ENCODE measurements around the gene IFNA6. TPM values are rescaled to one million over a fixed set of nuclear protein-coding genes. Genes with fewer than 3 reads are reported as not detected.

Gene IFNA6
- total RNA-seq, result not detected

- DNase-seq (ENCODE audit: low spot score in 2 of 2), result no peak
- Histone ChIP-seq H3K9me3 (no peaks in the 10 kb centered on the region), H3K4me1 (no peaks in the 10 kb centered on the region), H3K27ac (no peak within 1 kb of the TSS), H3K27me3 (no peaks in the 10 kb centered on the region), H3K36me3 (no peaks in the 10 kb centered on the region), H3K4me3 (no peak within 1 kb of the TSS)
- TF ChIP-seq POLR2AphosphoS5 (IDR thresholded peaks at IDR 0.05) (no peak), CTCF (IDR thresholded peaks at IDR 0.05) (no peak), POLR2A (IDR thresholded peaks at IDR 0.05) (no peak)
- intact Hi-C loops (cut with DNase I; ENCODE audit: low total_unique reads), result no loop called here
Observed at GRCh38 chr9:21350787-21351186, at the start of gene IFNA6. TSS of gene IFNA6 (minus strand) at chr9:21350887. CDS start at chr9:21350887, 0 bp downstream.

DNA sequence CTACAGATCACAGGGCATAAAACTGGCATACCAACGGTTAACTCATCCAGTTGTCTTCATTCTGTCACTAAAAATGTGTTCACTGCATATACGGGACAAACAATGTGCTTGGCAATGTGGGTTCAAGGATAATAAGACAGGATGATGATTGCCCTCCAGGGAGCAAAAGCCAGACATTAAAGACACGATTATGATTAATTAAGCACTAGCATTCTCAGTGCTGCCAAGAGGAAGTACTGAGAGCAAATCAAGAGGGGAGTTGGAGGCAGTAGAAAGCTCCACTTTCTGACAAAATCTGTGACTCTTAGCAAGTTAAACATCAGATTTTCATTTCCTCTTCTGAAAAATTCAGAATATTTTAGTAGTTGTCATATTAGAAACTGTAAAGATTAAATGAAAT is 49.3 kb upstream of the IFNA6 start:
- intact Hi-C loops (cut with DNase I; ENCODE audit: low total_unique reads), result loop anchor here (5.0 kb wide), 1 partner anchor 73 kb away; no protein-coding TSS in a partner anchor
- Histone ChIP-seq H3K9me3 (no peaks in the 10 kb centered on the region), H3K36me3 (no peaks in the 10 kb centered on the region), H3K4me3 (no peak overlapping the region), H3K27me3 (peaks cover 0 to 59% of the 10 kb centered on the region in 2 donors), H3K4me1 (peaks cover 0 to 4% of the 10 kb centered on the region in 2 donors), H3K27ac (no peak overlapping the region)
- no peak for DNase-seq (ENCODE audit: low spot score in 2 of 2)
- TF ChIP-seq POLR2AphosphoS5 (IDR thresholded peaks at IDR 0.05) (no peak), CTCF (IDR thresholded peaks at IDR 0.05) (no peak), POLR2A (IDR thresholded peaks at IDR 0.05) (no peak)

- no peak for DNase-seq (ENCODE audit: low spot score in 2 of 2)
- H3K4me3 ChIP-seq, result no peak overlapping the region
- no peaks in the 10 kb centered on the region for H3K36me3 ChIP-seq
- TF ChIP-seq CTCF (IDR thresholded peaks at IDR 0.05), result no peak
- TF ChIP-seq POLR2AphosphoS5 (IDR thresholded peaks at IDR 0.05), result no peak
- no peak for TF ChIP-seq POLR2A (IDR thresholded peaks at IDR 0.05)
- peaks cover 0 to 4% of the 10 kb centered on the region in 2 donors for H3K4me1 ChIP-seq
- no peak overlapping the region for H3K27ac ChIP-seq
- intact Hi-C loops (cut with DNase I; ENCODE audit: low total_unique reads), result loop anchor here (5.0 kb wide), 1 partner anchor 72 kb away; no protein-coding TSS in a partner anchor
- H3K27me3 ChIP-seq, result peaks cover 0 to 61% of the 10 kb centered on the region in 2 donors
- H3K9me3 ChIP-seq, result no peaks in the 10 kb centered on the region
Observed at GRCh38 chr9:21398955-21399489, 48.3 kb upstream of the IFNA6 start.

- TF ChIP-seq CTCF (IDR thresholded peaks at IDR 0.05), result peak; percentile 24 to 77 (median 41)
- TF ChIP-seq POLR2AphosphoS5 (IDR thresholded peaks at IDR 0.05), result no peak
- no peak for TF ChIP-seq POLR2A (IDR thresholded peaks at IDR 0.05)
- H3K9me3 ChIP-seq, result no peaks in the 10 kb centered on the region
- intact Hi-C loops (cut with DNase I; ENCODE audit: low total_unique reads), result loop anchor here (5.0 kb wide), 1 partner anchor 69 kb away; no protein-coding TSS in a partner anchor
- no peak for DNase-seq (ENCODE audit: low spot score in 2 of 2)
- no peaks in the 10 kb centered on the region for H3K4me1 ChIP-seq
- peaks cover 0 to 69% of the 10 kb centered on the region in 2 donors for H3K27me3 ChIP-seq
- no peak overlapping the region for H3K27ac ChIP-seq
- peak overlapping the region; percentile 41 to 65 (median 45) for H3K4me3 ChIP-seq
- no peaks in the 10 kb centered on the region for H3K36me3 ChIP-seq
Observed at GRCh38 chr9:21395778-21396717, 45.4 kb upstream of the IFNA6 start.

DNA sequence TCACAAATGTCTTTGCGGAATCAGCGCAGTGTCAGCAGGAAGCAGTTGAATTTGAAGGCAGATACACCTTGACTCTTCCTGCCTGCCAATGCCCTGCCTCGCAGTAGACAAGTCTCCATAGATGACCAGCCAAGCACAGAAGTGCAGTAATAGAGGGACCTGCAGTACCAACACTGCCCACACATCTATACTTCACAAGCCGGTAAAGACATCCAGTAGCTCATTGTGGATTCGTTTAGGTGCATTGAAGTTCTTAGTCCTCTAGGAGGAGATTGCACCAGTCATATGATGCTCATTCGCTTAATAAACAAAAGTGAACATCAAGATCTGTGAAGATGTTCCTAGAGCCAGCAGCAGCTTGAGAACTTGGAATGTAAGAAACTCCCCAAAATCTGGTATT is 41.6 kb upstream of the IFNA6 start:
- no peak for TF ChIP-seq POLR2AphosphoS5 (IDR thresholded peaks at IDR 0.05)
- TF ChIP-seq CTCF (IDR thresholded peaks at IDR 0.05), result peak in 1 of 3 donors; percentile 24
- peaks cover 0 to 60% of the 10 kb centered on the region in 2 donors for H3K27me3 ChIP-seq
- H3K9me3 ChIP-seq, result no peaks in the 10 kb centered on the region
- H3K27ac ChIP-seq, result no peak overlapping the region
- no peak overlapping the region for H3K4me3 ChIP-seq
- intact Hi-C loops (cut with DNase I; ENCODE audit: low total_unique reads), result no loop called here
- no peak for DNase-seq (ENCODE audit: low spot score in 2 of 2)
- no peaks in the 10 kb centered on the region for H3K4me1 ChIP-seq
- H3K36me3 ChIP-seq, result no peaks in the 10 kb centered on the region

Data from breast epithelium (tissue), 4 donors.